Neutrophil (primary cell): ENCODE measurements around the gene TOP1.

Source experiments
- H3K27ac ChIP-seq: fragments of 200-600 bp; sonication (generic); 2 replicates; pipeline ENCODE4 v1.5.1; 2016; ENCODE audit warnings: mild to moderate bottlenecking, moderate library complexity
- H3K27me3 ChIP-seq: fragments of 200-600 bp; sonication (generic); 2 replicates; pipeline ENCODE4 v1.6.0; 2016; ENCODE audit warnings: mild to moderate bottlenecking
- H3K36me3 ChIP-seq: fragments of 200-600 bp; sonication (generic); 2 replicates; pipeline ENCODE4 v1.5.1; 2017
- H3K4me1 ChIP-seq, 2 experiments: fragments of 200-600 bp in 1 of 2; sonication (generic) in 1 of 2; 1 replicate in 1 of 2; 2 replicates in 1 of 2; pipeline versions ENCODE4 v1.5.1 to v1.6.1; 2013 to 2016; ENCODE audit warnings: low read depth in 1 of 2, low read length in 1 of 2, mild to moderate bottlenecking in 1 of 2, moderate library complexity in 1 of 2; ENCODE audit not compliant: control insufficient read depth in 1 of 2, insufficient read depth in 1 of 2
- H3K4me3 ChIP-seq, 2 experiments: fragments of 200-600 bp in 1 of 2; sonication (generic) in 1 of 2; 1 replicate in 1 of 2; 2 replicates in 1 of 2; pipeline ENCODE4 v1.5.1; 2013 to 2016; ENCODE audit warnings: low read depth in 1 of 2, low read length in 1 of 2, mild to moderate bottlenecking in 1 of 2, moderate library complexity in 1 of 2
- H3K9me3 ChIP-seq: fragments of 200-600 bp; sonication (generic); 2 replicates; pipeline ENCODE4 v1.5.1; 2016
- TF ChIP-seq, protein P1 (sequence below): fragments of 200-600 bp; sonication (generic); IDR thresholded peaks from 2 replicates; pipeline ENCODE4 v1.5.1; 2016; ENCODE audit warnings: antibody characterized with exemption

TOP1 gene

DNA sequence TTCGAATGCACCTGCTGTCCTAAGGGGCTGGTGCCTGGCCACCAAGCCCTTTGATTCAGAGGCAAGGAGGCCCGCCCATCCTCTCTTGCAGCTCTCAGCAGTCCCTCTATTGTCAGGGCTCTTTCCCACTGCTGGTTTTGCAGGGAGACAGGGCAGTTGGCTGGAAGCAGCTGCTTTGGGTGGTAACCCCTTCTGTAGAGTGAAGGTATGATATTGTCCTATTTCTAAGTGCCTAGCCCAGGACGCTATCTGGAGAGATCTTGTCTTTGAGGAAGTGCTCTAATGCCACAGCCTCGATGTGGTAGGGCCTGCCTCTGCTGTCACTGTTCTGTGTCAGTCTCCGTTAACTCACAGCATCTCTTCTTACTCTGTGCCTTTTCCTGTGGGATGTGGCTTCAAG, 114.3 kb downstream of the TOP1 start:
- Histone ChIP-seq H3K4me3 (no peak overlapping the region), H3K27me3 (peaks cover 69% of the 10 kb centered on the region), H3K9me3 (no peaks in the 10 kb centered on the region), H3K36me3 (no peaks in the 10 kb centered on the region), H3K4me1 (peaks cover 0 to 2% of the 10 kb centered on the region in 2 experiments), H3K27ac (no peak overlapping the region)
- TF ChIP-seq, protein P1, sequence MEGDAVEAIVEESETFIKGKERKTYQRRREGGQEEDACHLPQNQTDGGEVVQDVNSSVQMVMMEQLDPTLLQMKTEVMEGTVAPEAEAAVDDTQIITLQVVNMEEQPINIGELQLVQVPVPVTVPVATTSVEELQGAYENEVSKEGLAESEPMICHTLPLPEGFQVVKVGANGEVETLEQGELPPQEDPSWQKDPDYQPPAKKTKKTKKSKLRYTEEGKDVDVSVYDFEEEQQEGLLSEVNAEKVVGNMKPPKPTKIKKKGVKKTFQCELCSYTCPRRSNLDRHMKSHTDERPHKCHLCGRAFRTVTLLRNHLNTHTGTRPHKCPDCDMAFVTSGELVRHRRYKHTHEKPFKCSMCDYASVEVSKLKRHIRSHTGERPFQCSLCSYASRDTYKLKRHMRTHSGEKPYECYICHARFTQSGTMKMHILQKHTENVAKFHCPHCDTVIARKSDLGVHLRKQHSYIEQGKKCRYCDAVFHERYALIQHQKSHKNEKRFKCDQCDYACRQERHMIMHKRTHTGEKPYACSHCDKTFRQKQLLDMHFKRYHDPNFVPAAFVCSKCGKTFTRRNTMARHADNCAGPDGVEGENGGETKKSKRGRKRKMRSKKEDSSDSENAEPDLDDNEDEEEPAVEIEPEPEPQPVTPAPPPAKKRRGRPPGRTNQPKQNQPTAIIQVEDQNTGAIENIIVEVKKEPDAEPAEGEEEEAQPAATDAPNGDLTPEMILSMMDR: no peak

DNA sequence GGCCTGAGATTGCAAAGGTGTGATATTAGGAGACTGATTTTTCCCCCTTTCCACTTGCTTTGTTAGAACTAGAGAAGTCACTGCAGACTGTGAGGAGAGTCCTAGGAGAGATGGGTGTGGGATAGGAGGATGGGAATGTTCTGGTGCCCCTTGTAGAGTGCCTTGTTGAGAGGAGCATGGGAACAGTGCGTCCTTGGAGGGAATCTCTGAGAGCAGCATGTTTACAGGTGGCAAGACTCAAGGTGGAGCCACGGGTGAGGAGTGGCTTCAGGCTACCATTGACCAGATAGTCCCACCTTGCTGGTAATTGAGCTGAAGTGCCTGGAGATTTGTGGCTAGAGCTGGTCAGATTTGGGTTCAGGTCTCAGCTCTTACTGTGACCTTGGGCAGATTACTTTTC, 114.7 kb downstream of the TOP1 start:
- TF ChIP-seq, protein P1: no peak
- Histone ChIP-seq H3K27me3 (peaks cover 64% of the 10 kb centered on the region), H3K9me3 (no peaks in the 10 kb centered on the region), H3K4me3 (no peak overlapping the region), H3K36me3 (no peaks in the 10 kb centered on the region), H3K4me1 (no peaks in the 10 kb centered on the region), H3K27ac (no peak overlapping the region)

DNA sequence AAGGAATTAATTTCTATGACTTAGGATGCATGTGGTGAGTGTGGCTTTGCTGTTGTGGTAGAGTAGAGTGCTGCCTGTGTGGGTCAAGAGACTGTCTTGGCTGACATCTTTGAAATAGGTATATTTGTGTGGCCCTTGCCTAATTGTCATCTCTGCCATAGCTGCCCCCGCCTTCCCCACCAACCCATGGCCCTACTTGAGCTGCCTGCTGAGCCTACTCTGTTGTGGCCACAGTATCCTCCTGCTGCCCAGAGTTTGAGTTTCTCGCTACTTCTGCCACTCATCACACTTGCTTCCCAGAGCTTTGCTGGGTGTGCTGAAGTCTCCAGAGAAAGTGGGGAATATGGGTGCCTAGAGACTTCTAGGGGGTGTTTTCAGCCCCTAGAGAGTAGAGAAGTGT, 116.7 kb downstream of the TOP1 start:
- TF ChIP-seq, protein P1: no peak

DNA sequence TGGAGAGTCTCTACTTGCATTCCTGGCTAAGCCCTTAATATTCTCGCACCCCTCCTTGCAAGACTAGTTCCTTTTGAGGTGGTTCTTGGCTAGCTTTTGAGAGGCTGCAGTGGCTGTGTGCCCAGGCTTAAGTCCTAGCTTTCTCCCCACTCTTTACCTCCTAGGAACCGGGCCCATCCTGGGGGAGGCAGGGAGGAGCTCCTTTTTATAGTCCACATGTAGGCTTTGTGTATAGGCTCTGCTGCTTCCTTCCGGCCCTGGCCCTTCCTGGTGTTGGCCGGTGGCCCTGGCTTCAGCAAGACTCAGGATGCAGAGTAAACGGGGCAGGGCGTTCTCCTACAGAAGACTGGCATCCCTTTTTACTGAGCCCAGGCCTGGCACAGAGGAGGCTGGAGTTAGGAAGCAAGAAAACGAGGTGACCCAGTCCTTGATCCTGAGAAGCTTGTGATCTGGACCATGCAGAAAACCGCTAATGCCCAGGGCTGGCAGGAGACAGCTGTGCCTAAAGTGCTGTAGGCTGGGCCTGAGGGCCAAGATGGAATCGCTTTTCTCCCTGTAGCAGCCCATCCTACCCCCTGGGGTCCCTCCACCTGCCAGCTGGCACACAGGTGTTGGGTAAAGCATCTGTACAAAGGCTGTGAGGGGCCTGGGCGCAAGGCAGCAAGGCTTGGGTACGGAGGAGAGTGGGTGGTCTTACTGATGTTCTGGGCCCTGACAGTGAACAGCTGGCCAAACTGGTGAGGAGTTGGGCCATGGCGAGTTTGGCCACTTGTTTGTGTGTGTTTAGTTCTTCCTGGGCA, 117.4 kb downstream of the TOP1 start:
- Histone ChIP-seq H3K27ac (no peak overlapping the region), H3K4me1 (no peaks in the 10 kb centered on the region), H3K4me3 (no peak overlapping the region)

More for the DNA sequence above, 116.7 kb downstream of the TOP1 start:
- no peak overlapping the region for H3K4me3 ChIP-seq
- H3K27me3 ChIP-seq: peaks cover 48% of the 10 kb centered on the region
- H3K27ac ChIP-seq: no peak overlapping the region
- H3K4me1 ChIP-seq: no peaks in the 10 kb centered on the region
- no peaks in the 10 kb centered on the region for H3K9me3 ChIP-seq
- H3K36me3 ChIP-seq: no peaks in the 10 kb centered on the region

DNA sequence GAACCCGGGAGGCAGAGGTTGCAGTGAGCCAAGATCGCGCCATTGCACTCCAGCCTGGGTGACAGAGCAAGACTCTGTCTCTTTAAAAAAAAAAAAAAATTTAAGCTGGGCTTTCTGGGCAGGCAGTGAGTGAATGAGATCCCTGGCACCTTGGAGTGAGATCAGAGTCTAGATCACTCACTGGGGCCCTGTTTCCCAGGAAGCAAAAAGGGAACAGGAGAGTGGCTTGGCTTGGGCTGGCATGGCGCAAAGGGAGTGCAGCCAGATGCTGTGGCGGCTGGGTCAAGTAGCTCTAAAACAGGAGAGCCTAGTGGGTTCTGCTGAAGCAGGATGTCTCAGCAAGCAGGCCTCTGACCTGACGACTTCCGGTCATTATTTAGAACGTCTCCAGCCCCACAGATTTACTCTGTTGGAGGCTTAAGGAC, 119.2 kb downstream of the TOP1 start:
- TF ChIP-seq, protein P1: no peak
- Histone ChIP-seq H3K4me3 (no peak overlapping the region), H3K9me3 (no peaks in the 10 kb centered on the region), H3K27ac (no peak overlapping the region), H3K27me3 (peaks cover 51% of the 10 kb centered on the region), H3K4me1 (no peaks in the 10 kb centered on the region), H3K36me3 (no peaks in the 10 kb centered on the region)

More for the DNA sequence above, 117.4 kb downstream of the TOP1 start:
- Histone ChIP-seq H3K27me3 (peaks cover 48% of the 10 kb centered on the region), H3K9me3 (no peaks in the 10 kb centered on the region), H3K36me3 (no peaks in the 10 kb centered on the region)
- TF ChIP-seq, protein P1: no peak
